NCI-H1417 treated with DMSO at 0.1 percent for 48 hours (cell line): ENCODE measurements around the gene SLC5A5.

ENCODE experiments used
- DNase-seq: peaks from one replicate; lab custom pipeline; 2025; lab: John Stamatoyannopoulos, UW

The SLC5A5 gene

GRCh38 chr19:17871878-17872250, at the start of gene SLC5A5:
Gene SLC5A5, plus strand, starts transcription at chr19:17871945. Its CDS starts 375 bp downstream, at chr19:17872320.
- DNase-seq = no peak

- no peak for DNase-seq
Observed at GRCh38 chr19:17824339-17824738, 47.4 kb upstream of the SLC5A5 start.

- no peak for DNase-seq
Observed at GRCh38 chr19:17826508-17827056, 45.2 kb upstream of the SLC5A5 start.

DNA sequence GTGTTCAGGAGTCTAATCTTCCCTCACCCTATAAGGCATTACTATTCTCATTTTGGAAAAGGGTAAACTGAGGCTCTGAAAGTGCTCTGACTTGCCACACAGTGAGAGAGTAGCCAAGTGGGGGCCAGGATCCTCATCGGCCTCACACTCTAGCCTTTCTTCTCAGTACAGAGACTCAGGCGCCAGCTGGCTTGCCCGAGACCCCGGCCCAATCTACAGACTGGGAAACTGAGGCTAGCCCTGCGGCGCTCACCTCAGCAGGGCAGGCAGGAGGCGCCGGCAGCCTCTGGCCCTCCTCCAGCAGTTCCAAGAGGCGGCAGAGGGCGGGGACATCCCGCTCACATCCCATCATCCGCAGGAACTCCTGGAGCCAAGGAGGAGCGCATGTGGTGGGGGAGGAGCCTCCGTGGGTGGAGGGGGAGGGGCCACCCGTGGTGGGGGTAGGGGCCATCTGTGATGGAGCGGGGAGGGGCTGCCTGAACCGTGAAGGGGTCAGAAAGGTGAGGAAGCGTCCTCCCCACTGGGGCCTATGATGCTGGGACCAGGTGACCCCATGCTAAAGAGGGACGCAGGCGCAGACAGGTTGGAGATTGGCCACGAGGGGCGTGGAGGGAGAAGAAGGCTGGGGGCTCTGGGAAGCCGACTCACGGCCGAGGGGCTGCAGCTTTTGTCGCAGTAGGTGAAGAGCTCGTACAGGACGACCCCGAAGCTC, 41.7 kb upstream of the SLC5A5 start:
- no peak for DNase-seq

GRCh38 chr19:17830567-17831418, 41.0 kb upstream of the SLC5A5 start:
- DNase-seq = peak; percentile 34

DNA sequence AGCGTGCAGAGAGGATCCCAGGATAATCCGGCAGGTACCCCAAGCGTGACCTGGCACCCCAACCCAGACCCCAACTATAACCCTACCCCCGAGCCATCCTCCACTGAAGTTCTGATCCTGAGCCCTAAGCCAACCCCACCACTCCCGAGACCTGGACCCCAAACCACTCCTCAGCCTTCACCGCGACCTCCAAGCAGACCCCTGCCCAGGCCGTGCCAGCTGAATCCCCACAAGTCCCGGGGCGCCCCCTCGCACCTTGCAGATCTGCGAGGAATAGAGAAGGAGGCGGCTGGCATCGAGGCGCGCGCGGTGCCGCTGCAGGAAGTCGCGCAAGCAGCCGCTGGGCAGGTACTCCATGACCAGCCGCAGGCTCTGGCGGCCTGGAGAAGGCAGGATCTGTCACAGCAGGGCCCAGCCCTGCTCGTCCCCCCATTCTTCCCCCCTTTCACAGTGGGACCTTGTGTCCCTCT, 40.3 kb upstream of the SLC5A5 start:
- no peak for DNase-seq

GRCh38 chr19:17832443-17833208, 39.1 kb upstream of the SLC5A5 start:
- DNase-seq = no peak

DNA sequence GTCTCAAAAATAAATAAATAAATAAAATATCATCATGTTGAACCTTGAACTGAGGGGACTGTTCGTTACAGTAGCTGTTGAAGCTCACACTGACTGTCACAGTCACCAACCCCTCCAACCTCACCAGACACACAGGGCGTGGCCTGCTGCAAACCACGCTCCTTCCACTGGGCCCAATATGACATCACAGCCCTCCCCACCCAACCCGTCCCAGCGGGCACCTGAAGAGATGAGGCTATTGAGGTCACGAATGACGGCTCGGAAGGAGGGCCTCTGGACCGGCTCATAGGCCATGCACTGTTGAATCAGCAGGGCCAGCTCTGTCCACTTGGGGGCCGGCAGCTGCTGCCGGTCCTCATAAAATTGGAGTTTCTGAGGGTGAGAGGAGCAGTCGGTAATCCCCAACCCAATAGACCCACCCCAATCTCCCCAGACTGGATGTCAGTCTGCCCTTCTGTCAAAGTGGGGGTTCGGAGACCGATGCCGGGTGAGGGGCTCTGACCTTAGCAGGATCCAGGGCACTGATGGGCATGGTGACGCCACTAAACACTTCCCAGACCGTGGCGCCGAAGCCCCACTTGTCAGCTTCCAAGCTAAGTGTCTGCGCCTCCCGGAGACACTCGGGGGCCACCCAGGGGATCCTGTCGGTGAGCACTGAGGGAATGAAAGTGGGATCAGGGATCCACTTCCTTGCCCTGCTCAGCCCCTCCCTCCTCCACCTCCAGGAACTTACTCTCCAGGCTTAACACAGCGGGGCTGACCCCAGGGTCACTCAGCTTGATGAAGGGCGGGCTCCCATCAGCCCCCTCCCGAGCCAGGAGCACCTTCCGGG, 37.2 kb upstream of the SLC5A5 start:
- no peak for DNase-seq

GRCh38 chr19:17835182-17836006, 36.4 kb upstream of the SLC5A5 start:
- no peak for DNase-seq

GRCh38 chr19:17836530-17836929, 35.2 kb upstream of the SLC5A5 start:
- DNase-seq = no peak

DNA sequence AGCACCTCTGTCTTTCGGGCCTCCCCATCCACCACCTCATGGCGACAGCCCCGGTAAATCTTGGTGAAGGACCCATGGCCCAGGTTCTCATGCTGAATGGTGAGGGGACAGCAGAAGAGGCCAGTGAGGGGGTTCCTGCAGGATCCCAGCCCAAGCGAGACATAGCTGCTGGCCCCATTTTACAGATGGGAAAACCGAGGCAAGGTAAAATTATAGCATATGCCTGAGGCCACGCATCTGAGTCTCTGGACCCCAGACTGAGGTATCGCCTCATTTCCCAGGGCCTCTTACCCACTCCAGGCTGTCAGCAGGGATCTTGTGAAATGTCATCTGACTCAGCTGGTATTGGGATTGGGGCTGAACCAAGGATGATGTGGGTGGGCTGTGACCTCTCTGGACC, 33.8 kb upstream of the SLC5A5 start:
- no peak for DNase-seq

GRCh38 chr19:17840019-17840418, 31.7 kb upstream of the SLC5A5 start:
- no peak for DNase-seq

GRCh38 chr19:17841371-17841809, 30.4 kb upstream of the SLC5A5 start:
- no peak for DNase-seq

DNA sequence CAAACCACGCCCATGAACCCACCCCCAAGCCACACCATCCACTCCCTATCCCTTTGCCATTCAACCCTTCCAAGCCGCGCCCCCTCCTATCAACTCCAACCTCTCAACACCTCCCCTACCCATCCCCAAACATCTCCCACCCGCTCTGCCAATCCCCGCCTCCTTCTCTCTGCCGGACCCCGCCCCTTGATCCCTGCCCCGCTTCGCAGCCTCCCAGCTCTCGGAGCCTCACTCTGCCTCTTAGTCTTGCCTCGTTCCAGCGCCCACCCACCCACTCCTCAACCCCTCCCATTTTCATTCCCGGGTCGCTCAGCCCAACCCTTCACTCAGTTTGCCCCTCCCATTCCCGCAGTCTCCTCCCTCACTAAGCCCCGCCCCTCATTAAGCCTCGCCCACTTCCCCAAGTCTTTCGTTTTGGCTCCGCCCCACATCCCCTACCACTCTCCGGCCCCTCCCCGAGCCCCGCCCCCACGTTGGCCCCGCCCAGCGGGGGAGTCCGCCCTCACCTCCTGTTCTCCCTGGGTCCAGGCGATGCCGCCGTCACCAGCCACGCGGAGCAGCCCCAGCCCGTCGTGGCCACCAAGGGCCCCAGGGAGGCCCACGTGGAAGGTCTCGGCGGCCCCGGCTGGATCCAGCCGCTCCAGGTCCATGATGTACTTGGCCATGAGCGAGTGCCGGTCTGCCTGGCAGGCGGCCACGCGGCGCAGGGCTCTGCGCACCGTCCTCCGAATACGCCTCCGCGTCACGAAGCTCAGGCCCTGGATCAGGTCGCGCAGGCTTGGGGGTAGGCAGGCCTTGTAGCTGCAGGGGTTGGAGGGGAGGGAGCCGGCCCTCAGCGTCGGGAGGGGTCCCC, 29.7 kb upstream of the SLC5A5 start:
- DNase-seq = no peak

- no peak for DNase-seq
Observed at GRCh38 chr19:17842663-17843291, 29.0 kb upstream of the SLC5A5 start.

DNA sequence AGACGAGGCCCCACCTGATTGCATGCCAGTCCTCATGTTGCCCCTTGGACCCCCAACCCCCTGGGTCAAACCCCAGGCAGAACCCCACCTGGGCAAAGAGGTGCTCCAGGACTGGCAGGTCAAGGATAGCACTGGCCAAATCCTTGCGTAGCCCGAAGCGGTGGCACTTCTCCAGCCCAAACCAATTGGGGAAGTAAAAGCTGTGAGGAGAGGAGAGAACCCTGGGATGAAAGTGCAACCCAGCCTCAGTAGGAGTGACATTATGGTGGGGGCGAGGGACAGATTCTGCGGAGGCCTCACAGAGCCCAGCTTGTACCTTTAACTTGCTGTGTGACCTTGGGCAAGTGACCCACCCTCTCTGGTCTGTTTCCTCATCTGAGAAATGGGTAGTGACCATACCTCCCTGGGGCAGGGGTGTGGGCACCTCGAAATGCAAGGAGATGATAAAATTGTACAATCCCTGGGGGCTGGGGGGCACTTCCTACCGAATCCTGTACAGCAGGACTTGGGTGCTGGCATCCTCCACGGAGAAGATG, 28.4 kb upstream of the SLC5A5 start:
- DNase-seq = no peak

- DNase-seq = no peak
Observed at GRCh38 chr19:17843908-17844490, 27.7 kb upstream of the SLC5A5 start.

GRCh38 chr19:17846146-17846545, 25.6 kb upstream of the SLC5A5 start:
- no peak for DNase-seq
